Upper lobe of left lung (tissue), 6 donors: ENCODE results near the gene ARF3. TPM values are rescaled to one million over a fixed set of nuclear protein-coding genes. Genes with fewer than 3 reads are reported as not detected.

Experiments used
- ATAC-seq, 2 donors: fragments of 200-7000 bp; cut with Tn5 transposase; one replicate each; pipeline ENCODE4 v1.9.1; 2022; ENCODE audit warnings: mild to moderate bottlenecking in 2 of 2, moderate library complexity in 2 of 2; ENCODE audit not compliant: low FRiP score in 2 of 2
- DNase-seq, 2 donors: peaks; one replicate each; pipeline ENCODE4 v3.0.0-alpha.2; 2019 to 2020
- H3K27ac ChIP-seq, 4 donors: fragments of 200-600 bp; sonication (generic); one replicate each; pipeline ENCODE4 v1.5.1; 2016 to 2019
- H3K27me3 ChIP-seq, 4 donors: fragments of 200-600 bp; sonication (generic); one replicate each; pipeline ENCODE4 v1.5.1; 2017 to 2019
- H3K36me3 ChIP-seq, 4 donors: fragments of 200-600 bp; sonication (generic); one replicate each; pipeline ENCODE4 v1.5.1; 2016 to 2019
- H3K4me1 ChIP-seq, 4 donors: fragments of 200-600 bp; sonication (generic); one replicate each; pipeline ENCODE4 v1.5.1; 2018 to 2019
- H3K4me3 ChIP-seq, 4 donors: fragments of 200-600 bp; sonication (generic); one replicate each; pipeline ENCODE4 v1.5.1; 2017 to 2019; ENCODE audit warnings: mild to moderate bottlenecking in 2 of 4, moderate library complexity in 1 of 4
- H3K9me3 ChIP-seq, 4 donors: fragments of 200-600 bp; sonication (generic); one replicate each; pipeline ENCODE4 v1.5.1; 2018 to 2019
- EP300 ChIP-seq, 4 donors: sonication (generic); formaldehyde crosslinking; IDR thresholded peaks; one replicate each; pipeline ENCODE4 v1.5.1; 2017; ENCODE audit warnings: antibody characterized with exemption in 4 of 4, control low read depth in 2 of 4
- POLR2A ChIP-seq, 4 donors: fragments of 450-650 bp; IDR thresholded peaks; one replicate each; pipeline ENCODE4 v1.5.1; 2016 to 2017; ENCODE audit warnings: antibody characterized with exemption in 4 of 4, mild to moderate bottlenecking in 2 of 4
- POLR2AphosphoS5 ChIP-seq, 2 donors: sonication (generic); formaldehyde crosslinking; IDR thresholded peaks; one replicate each; pipeline ENCODE4 v1.5.1; 2017; ENCODE audit warnings: antibody characterized with exemption in 2 of 2
- WGBS, 2 donors: methylation state at CpG; one replicate each; pipeline ENCODE4 v1.1.5; 2017 to 2018; 5-methylcytosine and 5-hydroxymethylcytosine counted together
- total RNA-seq, 6 donors: library from RNA; depleted of rRNA in 4 of 6; stranded (reverse); fragments of >200 nt in 4 of 6; gene quantifications; one replicate each; pipeline versions ENCODE4 v1.1.0 to v1.2.1, GENCODE V29; 2016 to 2021
- TF ChIP-seq, protein P1 (sequence below), 6 experiments: fragments of 450-650 bp in 4 of 6; fragments of 200-600 bp in 2 of 6; sonication (generic) in 2 of 6; IDR thresholded peaks; one replicate each; pipeline ENCODE4 v1.5.1; 2016 to 2019; ENCODE audit warnings: antibody characterized with exemption in 6 of 6
- donor health status: DM: no; HTN: no; CAD: no; lungs with moderate emphysema.
- donor health status: DM: no; HTN: yes; CAD: no; lungs with severe emphysema.

Gene ARF3
- total RNA-seq, 6 donors from 2014 or later = 67.4 to 178 (median 99.2) TPM

GRCh38 chr12:48938805-48939204 lies 18.5 kb downstream of the ARF3 start:
- DNase-seq = no peak
- no peak for TF ChIP-seq POLR2AphosphoS5 (IDR thresholded peaks at IDR 0.05)
- no peak for TF ChIP-seq POLR2A (IDR thresholded peaks at IDR 0.05)
- Histone ChIP-seq H3K4me1 (no peaks in the 10 kb centered on the region), H3K9me3 (no peaks in the 10 kb centered on the region), H3K4me3 (no peak overlapping the region), H3K36me3 (peaks cover 17 to 82% (median 60%) of the 10 kb centered on the region in 4 donors), H3K27me3 (no peaks in the 10 kb centered on the region), H3K27ac (no peak overlapping the region)
- ATAC-seq = no peak
- 89 to 92% methylated on average over 7 of the region's 7 CpGs for WGBS, 2 donors

DNA sequence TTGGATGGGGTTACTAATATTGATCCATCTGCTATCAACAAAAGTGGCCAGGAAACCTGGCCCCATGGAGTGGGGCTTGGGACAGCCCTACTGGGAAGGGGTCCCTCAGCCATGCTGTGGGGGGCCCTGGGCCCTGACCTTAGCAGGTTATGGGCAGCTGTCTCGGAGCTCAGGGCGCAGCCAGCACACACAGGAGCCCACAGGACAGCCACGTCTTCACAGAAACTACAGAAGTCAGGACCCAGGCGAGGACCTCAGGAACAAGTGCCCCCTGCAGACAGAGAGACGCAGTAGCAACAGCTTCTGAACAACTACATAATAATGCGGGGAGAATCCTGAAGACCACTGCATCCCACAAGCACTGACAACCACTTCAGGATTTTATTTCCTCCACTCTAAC lies 20.1 kb downstream of the ARF3 start:
- Histone ChIP-seq H3K4me1 (no peaks in the 10 kb centered on the region), H3K4me3 (no peak overlapping the region), H3K36me3 (peaks cover 17 to 93% (median 73%) of the 10 kb centered on the region in 4 donors), H3K27ac (no peak overlapping the region), H3K27me3 (no peaks in the 10 kb centered on the region), H3K9me3 (no peaks in the 10 kb centered on the region)
- TF ChIP-seq, protein P1, sequence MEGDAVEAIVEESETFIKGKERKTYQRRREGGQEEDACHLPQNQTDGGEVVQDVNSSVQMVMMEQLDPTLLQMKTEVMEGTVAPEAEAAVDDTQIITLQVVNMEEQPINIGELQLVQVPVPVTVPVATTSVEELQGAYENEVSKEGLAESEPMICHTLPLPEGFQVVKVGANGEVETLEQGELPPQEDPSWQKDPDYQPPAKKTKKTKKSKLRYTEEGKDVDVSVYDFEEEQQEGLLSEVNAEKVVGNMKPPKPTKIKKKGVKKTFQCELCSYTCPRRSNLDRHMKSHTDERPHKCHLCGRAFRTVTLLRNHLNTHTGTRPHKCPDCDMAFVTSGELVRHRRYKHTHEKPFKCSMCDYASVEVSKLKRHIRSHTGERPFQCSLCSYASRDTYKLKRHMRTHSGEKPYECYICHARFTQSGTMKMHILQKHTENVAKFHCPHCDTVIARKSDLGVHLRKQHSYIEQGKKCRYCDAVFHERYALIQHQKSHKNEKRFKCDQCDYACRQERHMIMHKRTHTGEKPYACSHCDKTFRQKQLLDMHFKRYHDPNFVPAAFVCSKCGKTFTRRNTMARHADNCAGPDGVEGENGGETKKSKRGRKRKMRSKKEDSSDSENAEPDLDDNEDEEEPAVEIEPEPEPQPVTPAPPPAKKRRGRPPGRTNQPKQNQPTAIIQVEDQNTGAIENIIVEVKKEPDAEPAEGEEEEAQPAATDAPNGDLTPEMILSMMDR (IDR thresholded peaks at IDR 0.05) = no peak
- TF ChIP-seq EP300 (IDR thresholded peaks at IDR 0.05) (no peak), POLR2AphosphoS5 (IDR thresholded peaks at IDR 0.05) (no peak), POLR2A (IDR thresholded peaks at IDR 0.05) (no peak)
- WGBS, 2 donors = 90 to 92% methylated on average over 5 to 6 of the region's 6 CpGs
- ATAC-seq = no peak
- no peak for DNase-seq

DNA sequence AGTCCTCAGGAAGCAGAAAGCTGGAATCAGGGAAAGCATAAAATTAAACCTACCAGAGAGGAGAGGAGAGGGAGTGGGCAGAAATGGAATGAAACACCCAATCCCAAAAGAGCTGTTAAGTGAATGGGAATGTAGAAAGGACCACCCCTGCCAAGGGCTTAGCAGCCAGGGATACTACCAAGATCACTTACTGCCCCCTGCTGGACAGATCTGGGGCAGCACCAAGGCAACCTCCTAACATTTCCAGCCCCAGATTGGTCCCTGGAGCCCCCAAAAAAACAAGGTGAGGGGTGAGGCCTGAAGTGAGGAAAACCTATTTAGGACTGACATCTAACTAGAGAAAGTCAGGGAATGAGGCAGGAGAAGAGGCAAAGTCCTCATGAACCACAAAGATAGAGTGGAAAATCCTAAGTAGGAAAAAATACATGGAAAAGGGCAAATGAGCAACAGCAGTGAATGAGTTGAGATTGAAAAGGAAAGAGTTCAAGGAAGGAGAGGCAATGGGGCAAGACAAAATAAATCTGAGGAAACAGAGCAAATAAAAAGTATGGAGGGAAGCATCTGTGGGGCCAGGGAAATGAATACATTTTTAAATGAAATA lies 20.8 kb downstream of the ARF3 start:
- DNase-seq (peak in 1 of 2 donors; percentile 48), ATAC-seq (peak; percentile 75 to 88)
- H3K27me3 ChIP-seq = no peaks in the 10 kb centered on the region
- no peak overlapping the region for H3K4me3 ChIP-seq
- TF ChIP-seq POLR2AphosphoS5 (IDR thresholded peaks at IDR 0.05) (no peak), POLR2A (IDR thresholded peaks at IDR 0.05) (no peak), EP300 (IDR thresholded peaks at IDR 0.05) (no peak)
- TF ChIP-seq, protein P1 (IDR thresholded peaks at IDR 0.05) = peak; percentile 64 to 91 (median 74)
- H3K4me1 ChIP-seq = no peaks in the 10 kb centered on the region
- H3K27ac ChIP-seq = no peak overlapping the region
- H3K9me3 ChIP-seq = no peaks in the 10 kb centered on the region
- peaks cover 17 to 92% (median 73%) of the 10 kb centered on the region in 4 donors for H3K36me3 ChIP-seq

GRCh38 chr12:48934312-48934706 lies 23.0 kb downstream of the ARF3 start:
- no peaks in the 10 kb centered on the region for H3K9me3 ChIP-seq
- no peak for ATAC-seq
- no peak overlapping the region for H3K4me3 ChIP-seq
- TF ChIP-seq POLR2A (IDR thresholded peaks at IDR 0.05) = no peak
- TF ChIP-seq POLR2AphosphoS5 (IDR thresholded peaks at IDR 0.05) = no peak
- TF ChIP-seq, protein P1 (IDR thresholded peaks at IDR 0.05) = peak in 2 of 6 experiments; percentile 7 to 16
- TF ChIP-seq EP300 (IDR thresholded peaks at IDR 0.05) = no peak
- H3K36me3 ChIP-seq = peaks cover 15 to 91% (median 64%) of the 10 kb centered on the region in 4 donors
- no peaks in the 10 kb centered on the region for H3K27me3 ChIP-seq
- no peaks in the 10 kb centered on the region for H3K4me1 ChIP-seq
- peak overlapping the region in 3 of 4 donors; percentile 7 to 53 (median 31) for H3K27ac ChIP-seq
- 100% methylated on average over 1 of the region's 1 CpG for WGBS, 2 donors
- DNase-seq = no peak

DNA sequence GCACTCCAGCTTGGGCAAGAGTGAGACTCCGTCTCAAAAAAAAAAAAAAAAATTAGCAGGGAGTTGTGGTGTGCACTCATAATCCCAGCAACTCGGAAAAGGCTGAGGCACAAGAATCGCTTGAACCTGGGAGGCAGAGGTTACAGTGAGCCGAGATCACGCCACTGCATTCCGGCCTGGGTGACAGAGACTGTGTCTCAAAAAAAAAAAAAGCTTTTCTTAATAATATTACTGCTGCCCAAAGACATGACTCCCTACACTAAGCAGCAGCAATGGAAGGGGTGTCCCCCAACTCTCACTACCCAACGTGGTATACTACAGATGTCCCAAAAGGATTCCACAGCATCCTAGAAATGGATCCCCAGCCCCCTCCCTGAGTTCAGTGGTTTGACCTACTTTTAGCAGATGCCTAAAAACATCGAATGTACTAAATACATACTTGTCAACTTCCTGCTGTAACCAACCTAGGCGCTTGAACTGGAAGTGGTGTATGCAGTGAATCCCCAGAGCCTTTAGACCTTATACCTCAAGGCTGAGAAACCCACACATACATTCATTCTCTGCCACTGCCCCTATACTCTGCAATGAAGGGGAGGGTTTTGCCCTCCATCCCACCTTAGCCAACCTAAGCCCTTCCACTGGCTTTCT lies 23.5 kb downstream of the ARF3 start:
- TF ChIP-seq POLR2A (IDR thresholded peaks at IDR 0.05) (no peak), EP300 (IDR thresholded peaks at IDR 0.05) (no peak), POLR2AphosphoS5 (IDR thresholded peaks at IDR 0.05) (no peak)
- TF ChIP-seq, protein P1 (IDR thresholded peaks at IDR 0.05) = no peak
- Histone ChIP-seq H3K36me3 (peaks cover 11 to 87% (median 60%) of the 10 kb centered on the region in 4 donors), H3K4me1 (no peaks in the 10 kb centered on the region), H3K9me3 (no peaks in the 10 kb centered on the region), H3K27ac (peak overlapping the region in 3 of 4 donors; percentile 7 to 53 (median 31)), H3K4me3 (no peak overlapping the region), H3K27me3 (no peaks in the 10 kb centered on the region)
- no peak for DNase-seq
- WGBS, 2 donors = 76 to 85% methylated on average over 9 of the region's 9 CpGs
- ATAC-seq = no peak
